Activated naive CD4-positive, alpha-beta T cell treated with anti-CD3 and anti-CD28 coated beads for 36 hours (primary cell): ENCODE data around the gene RASA3. TPM values are rescaled to one million over a fixed set of nuclear protein-coding genes. Genes with fewer than 3 reads are reported as not detected.
"Not testable (repeated sequence)": the region's sequence is repeated elsewhere in the genome, so short reads cannot be mapped to it uniquely, and the experiment has no call there.

Experiments used
- CTCF ChIA-PET: fragments of 350-600 bp; sonication (Branson Sonifier 250); formaldehyde crosslinking; loops from one replicate; lab custom pipeline; 2021; ENCODE audit warnings: antibody characterized with exemption; lab: Charles Lee
- DNase-seq: peaks from one replicate; pipeline ENCODE4 v3.0.0-alpha.2; 2020
- H3K27ac Mint-ChIP-seq: one replicate; pipeline ENCODE4 v1.8.0; 2021; ENCODE audit warnings: mild to moderate bottlenecking, mixed read lengths
- H3K27me3 Mint-ChIP-seq: one replicate; pipeline ENCODE4 v1.8.0; 2021; ENCODE audit warnings: low read depth, mixed read lengths
- H3K36me3 Mint-ChIP-seq: one replicate; pipeline ENCODE4 v1.8.0; 2021; ENCODE audit warnings: low read depth, mixed read lengths
- H3K4me1 Mint-ChIP-seq: one replicate; pipeline ENCODE4 v1.8.0; 2021; ENCODE audit warnings: low read depth, mixed read lengths
- H3K4me3 Mint-ChIP-seq: one replicate; pipeline ENCODE4 v1.8.0; 2021; ENCODE audit warnings: mild to moderate bottlenecking, moderate library complexity, mixed read lengths
- H3K9me3 Mint-ChIP-seq: one replicate; pipeline ENCODE4 v1.8.0; 2021; ENCODE audit warnings: mixed read lengths
- intact Hi-C: fragments of 100-400 bp; cut with micrococcal nuclease; formaldehyde crosslinking; loops from one replicate; pipeline ENCODE4 v1.15.1; 2023
- total RNA-seq, 2 experiments: library from RNA; stranded (reverse); gene quantifications; one replicate each; pipeline ENCODE4 v1.2.3, GENCODE V29; 2021

Gene RASA3
- total RNA-seq, 2 experiments from 2014 or later = 48.3 to 48.8 TPM

DNA sequence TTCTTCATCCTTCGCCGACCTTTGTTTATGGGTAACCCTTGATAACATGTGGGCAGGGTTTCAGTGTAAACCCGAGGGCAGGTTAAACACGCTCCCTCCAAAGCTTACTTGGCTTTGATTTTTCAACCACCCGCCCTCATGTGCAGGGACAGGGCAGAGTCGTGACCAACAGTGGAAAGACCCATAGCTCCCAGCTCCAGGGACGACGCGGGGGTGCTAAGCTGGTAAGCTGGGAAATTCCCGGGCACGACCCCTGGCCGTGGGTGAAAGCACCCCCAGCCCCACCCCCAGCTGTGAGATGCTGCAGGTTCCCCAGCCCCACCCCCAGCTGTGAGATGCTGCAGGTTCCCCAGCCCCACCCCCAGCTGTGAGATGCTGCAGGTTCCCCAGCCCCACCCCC lies 17.8 kb downstream of the RASA3 start:
- not testable (repeated sequence) for H3K27me3 Mint-ChIP-seq, DNase-seq, H3K9me3 Mint-ChIP-seq, H3K4me3 Mint-ChIP-seq
- peaks cover 80% of the 10 kb centered on the region for H3K4me1 Mint-ChIP-seq
- peaks cover 27% of the 10 kb centered on the region for H3K36me3 Mint-ChIP-seq
- intact Hi-C loops = loop anchor here (5.0 kb wide), 1 partner anchor 33 kb away; no protein-coding TSS in a partner anchor
- peak overlapping the region; percentile 83 for H3K27ac Mint-ChIP-seq
- CTCF ChIA-PET = interaction anchor here (1.2 to 1.6 kb wide), 2 partner anchors 10 to 12 kb away, joined by 4 to 6 read pairs; no protein-coding TSS in a partner anchor

DNA sequence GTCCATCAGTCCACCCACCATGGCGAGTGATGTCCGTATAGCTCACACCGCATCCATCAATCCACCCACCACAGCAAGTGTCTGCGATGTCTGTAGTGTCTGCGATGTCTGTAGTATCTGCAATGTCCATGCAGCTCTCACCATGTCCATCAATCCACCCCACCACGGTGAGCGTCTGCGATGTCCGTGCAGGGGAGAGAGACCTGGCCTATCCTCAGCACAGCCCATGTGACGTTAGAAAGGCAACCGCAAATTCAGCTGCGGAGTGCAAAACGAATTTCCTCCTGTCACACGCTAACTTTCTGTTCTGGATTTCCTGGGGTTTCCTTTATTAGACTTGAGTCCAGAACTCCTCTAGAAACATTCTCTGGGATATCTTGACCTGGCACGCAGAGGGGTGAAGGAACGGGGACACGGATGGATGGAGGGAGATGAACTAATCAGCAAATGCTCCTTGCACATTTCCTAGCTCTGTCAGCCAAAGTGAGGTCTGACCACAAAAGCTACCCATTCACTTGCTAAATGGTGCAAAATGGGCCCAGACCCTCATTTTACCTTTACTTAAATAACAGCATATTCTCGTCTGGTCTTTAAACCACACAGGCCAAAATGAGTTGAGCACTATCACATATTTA lies 18.3 kb downstream of the RASA3 start:
- Mint-ChIP-seq H3K4me3 (peak overlapping the region; percentile 11), H3K36me3 (peaks cover 27% of the 10 kb centered on the region), H3K9me3 (no peaks in the 10 kb centered on the region), H3K27ac (peak overlapping the region; percentile 83), H3K27me3 (no peaks in the 10 kb centered on the region), H3K4me1 (peaks cover 81% of the 10 kb centered on the region)
- CTCF ChIA-PET = interaction anchor here (1.2 to 3.0 kb wide), 3 partner anchors 10 to 16 kb away, joined by 4 to 10 read pairs (median 6); no protein-coding TSS in a partner anchor
- intact Hi-C loops = loop anchor here (5.0 kb wide), 1 partner anchor 33 kb away; no protein-coding TSS in a partner anchor
- DNase-seq = no peak

DNA sequence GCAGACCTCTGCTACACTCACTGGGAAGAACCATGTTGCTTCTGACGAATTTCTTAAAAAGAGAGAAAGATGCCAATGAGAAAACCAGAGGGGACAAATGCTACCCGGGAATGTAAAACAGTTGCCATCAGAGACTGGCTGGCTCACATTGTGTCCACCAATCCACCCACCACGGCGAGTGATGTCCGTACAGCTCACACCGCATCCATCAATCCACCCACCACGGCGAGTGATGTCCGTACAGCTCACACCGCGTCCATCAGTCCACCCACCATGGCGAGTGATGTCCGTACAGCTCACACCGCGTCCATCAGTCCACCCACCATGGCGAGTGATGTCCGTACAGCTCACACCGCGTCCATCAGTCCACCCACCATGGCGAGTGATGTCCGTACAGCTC lies 19.0 kb downstream of the RASA3 start:
- intact Hi-C loops = loop anchor here (5.0 kb wide), 1 partner anchor 34 kb away; no protein-coding TSS in a partner anchor
- H3K4me3 Mint-ChIP-seq, H3K9me3 Mint-ChIP-seq, DNase-seq, H3K27me3 Mint-ChIP-seq: not testable (repeated sequence)
- CTCF ChIA-PET = interaction anchor here (1.3 to 3.0 kb wide), 4 partner anchors 14 to 117 kb away, joined by 3 to 10 read pairs (median 6); no protein-coding TSS in a partner anchor
- Mint-ChIP-seq H3K27ac (peak overlapping the region; percentile 64), H3K36me3 (peaks cover 30% of the 10 kb centered on the region), H3K4me1 (peaks cover 81% of the 10 kb centered on the region)

DNA sequence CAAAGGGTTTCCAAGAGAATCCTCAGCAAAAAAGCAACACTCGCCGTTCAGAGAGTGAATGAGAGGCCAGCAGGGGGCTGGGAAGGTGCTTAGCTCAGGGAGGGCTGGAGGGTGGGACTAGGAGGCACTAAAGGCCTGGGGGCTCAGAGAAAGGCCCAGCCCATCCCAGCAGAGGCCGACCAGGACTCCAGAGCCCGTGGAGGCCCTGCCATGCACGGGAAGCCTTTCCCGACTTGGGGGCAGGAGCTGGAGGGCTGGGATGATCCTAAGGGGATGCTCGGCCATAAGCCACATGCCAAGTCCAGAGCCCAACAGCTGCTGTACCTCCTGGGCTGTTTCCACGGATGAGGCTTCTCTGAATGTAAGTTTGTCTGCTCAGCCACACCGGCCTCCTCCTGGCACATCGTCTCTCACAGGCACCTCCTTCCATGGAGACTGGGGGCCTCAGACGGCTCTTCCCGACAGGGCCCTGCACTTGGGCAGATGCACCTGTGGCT lies 19.5 kb downstream of the RASA3 start:
- CTCF ChIA-PET = interaction anchor here (1.3 to 3.0 kb wide), 5 partner anchors 14 to 118 kb away, joined by 3 to 10 read pairs (median 5); no protein-coding TSS in a partner anchor

DNA sequence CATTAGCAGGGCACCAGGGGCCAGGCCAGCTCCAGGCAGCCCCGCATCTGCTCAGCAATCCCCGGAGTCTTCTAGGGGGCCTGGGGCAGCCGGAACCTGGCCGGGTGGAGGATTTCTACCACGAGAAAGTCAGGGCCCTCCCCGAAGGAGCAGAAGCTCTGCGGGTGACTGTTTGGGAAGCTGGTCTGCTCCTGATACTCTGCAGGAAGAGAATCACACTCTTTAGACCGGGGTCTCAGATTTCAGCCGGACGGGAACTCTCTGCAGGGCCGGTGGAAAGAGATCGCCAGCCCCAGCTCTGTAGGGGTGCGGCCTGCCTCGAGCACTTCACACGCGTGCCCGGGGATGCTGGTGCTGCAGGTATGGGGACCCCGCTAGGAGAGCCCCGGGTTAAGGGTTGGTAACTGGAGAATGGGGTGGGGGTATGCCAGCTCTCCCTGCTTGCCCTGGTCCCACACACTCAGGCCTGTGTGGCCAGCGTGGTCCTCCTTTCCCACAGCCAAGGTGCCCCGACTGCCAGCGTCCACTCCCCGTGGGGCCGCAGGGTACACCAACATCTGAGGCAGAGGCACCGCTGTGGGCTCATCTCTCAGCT lies 20.1 kb downstream of the RASA3 start:
- Mint-ChIP-seq H3K27me3 (no peaks in the 10 kb centered on the region), H3K9me3 (no peaks in the 10 kb centered on the region), H3K4me1 (peaks cover 80% of the 10 kb centered on the region), H3K4me3 (no peak overlapping the region), H3K27ac (peak overlapping the region; percentile 68), H3K36me3 (peaks cover 29% of the 10 kb centered on the region)
- intact Hi-C loops = loop anchor here (5.0 kb wide), 1 partner anchor 35 kb away; no protein-coding TSS in a partner anchor
- CTCF ChIA-PET = interaction anchor here (1.3 to 3.7 kb wide), 5 partner anchors 18 to 118 kb away, joined by 3 to 23 read pairs (median 5); no protein-coding TSS in a partner anchor
- DNase-seq = no peak

More for the DNA sequence above, 19.5 kb downstream of the RASA3 start:
- Mint-ChIP-seq H3K27me3 (no peaks in the 10 kb centered on the region), H3K9me3 (no peaks in the 10 kb centered on the region), H3K4me1 (peaks cover 81% of the 10 kb centered on the region), H3K27ac (peak overlapping the region; percentile 64), H3K36me3 (peaks cover 35% of the 10 kb centered on the region), H3K4me3 (no peak overlapping the region)
- no peak for DNase-seq
- intact Hi-C loops = loop anchor here (5.0 kb wide), 1 partner anchor 34 kb away; no protein-coding TSS in a partner anchor

DNA sequence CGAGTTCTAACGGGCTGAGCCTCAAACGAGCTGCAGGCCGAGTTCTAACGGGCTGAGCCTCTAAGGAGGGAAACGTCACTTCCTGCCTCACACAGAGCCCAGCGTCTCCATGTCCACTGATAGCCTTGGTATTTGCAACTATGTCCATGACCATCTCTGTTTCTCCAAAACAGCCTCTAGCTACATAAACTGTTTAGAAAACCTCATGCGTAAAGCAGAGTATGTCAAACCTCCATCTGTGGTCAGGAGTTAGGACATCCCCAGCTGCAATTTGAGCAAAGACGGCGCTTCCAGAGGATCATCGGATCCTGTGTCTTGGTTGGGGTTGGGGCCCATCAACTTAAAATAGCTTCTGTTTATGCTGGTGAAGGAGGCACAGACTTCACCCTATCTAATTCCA lies 20.8 kb downstream of the RASA3 start:
- H3K27me3 Mint-ChIP-seq = no peaks in the 10 kb centered on the region
- peak overlapping the region; percentile 68 for H3K27ac Mint-ChIP-seq
- CTCF ChIA-PET = interaction anchor here (0.8 to 3.7 kb wide), 6 partner anchors 19 to 87 kb away, joined by 3 to 23 read pairs (median 6); no protein-coding TSS in a partner anchor
- intact Hi-C loops = loop anchor here (2.0 to 5.0 kb wide), 2 partner anchors 36 to 295 kb away; no protein-coding TSS in a partner anchor
- peaks cover 83% of the 10 kb centered on the region for H3K4me1 Mint-ChIP-seq
- no peaks in the 10 kb centered on the region for H3K9me3 Mint-ChIP-seq
- DNase-seq = peak; percentile 49
- H3K4me3 Mint-ChIP-seq = peak overlapping the region; percentile 39
- peaks cover 27% of the 10 kb centered on the region for H3K36me3 Mint-ChIP-seq

DNA sequence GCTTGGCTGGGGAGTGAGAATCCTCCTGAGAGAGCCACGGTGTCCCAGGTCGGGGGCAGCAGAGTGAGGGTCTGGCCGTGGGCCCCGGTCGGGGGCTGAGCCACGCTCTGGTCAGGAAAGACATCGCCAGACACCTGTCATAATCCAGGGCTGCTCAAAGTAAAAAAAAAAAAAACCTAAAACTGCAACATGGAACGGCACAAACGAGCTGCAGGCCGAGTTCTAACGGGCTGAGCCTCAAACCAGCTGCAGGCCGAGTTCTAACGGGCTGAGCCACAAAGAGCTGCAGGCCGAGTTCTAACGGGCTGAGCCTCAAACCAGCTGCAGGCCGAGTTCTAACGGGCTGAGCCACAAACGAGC lies 21.6 kb downstream of the RASA3 start:
- peaks cover 83% of the 10 kb centered on the region for H3K4me1 Mint-ChIP-seq
- H3K9me3 Mint-ChIP-seq, DNase-seq, H3K27me3 Mint-ChIP-seq: not testable (repeated sequence)
- peaks cover 27% of the 10 kb centered on the region for H3K36me3 Mint-ChIP-seq
- intact Hi-C loops = loop anchor here (1.0 to 5.0 kb wide), 5 partner anchors 36 to 294 kb away; no protein-coding TSS in a partner anchor
- peak overlapping the region; percentile 82 for H3K4me3 Mint-ChIP-seq
- CTCF ChIA-PET = interaction anchor here (0.6 to 3.7 kb wide), 8 partner anchors 14 to 62 kb away, joined by 3 to 23 read pairs (median 4); no protein-coding TSS in a partner anchor
- peak overlapping the region; percentile 90 for H3K27ac Mint-ChIP-seq

DNA sequence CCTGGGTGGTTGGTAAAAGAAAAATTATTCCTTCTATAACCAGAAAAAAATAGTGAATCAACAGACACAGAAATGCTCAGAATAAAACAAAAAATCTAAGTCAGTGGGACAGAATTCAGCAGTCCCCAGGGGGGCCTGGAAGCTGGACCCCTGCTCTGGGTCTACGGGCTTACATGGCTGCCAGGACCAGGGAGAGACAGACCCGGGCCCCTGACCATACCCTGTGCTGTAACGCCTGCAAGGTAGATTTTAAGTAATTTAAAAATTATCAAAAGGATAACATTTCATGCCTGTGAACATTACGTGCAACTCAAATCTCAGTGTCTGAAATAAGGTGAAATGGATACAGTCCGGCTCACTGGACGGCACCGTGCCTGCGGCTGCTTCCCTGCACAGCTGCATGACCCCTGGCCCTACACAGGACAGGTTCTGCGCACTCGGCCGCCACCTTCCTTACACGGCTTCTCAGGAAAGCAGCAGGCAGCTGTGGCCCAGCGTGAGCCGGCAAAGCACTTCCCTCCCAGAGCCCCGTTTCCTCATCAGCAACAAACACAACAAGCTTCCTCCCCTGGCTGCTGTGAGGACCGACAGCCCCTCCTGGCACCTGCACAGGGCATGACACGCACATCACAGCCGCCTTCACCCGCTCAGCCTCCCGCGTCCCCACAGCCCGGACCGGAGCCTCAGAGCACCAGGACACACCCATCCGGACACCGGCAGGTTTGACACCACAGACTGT lies 22.2 kb downstream of the RASA3 start:
- H3K9me3 Mint-ChIP-seq = no peaks in the 10 kb centered on the region
- peak overlapping the region; percentile 82 for H3K4me3 Mint-ChIP-seq
- peaks cover 26% of the 10 kb centered on the region for H3K36me3 Mint-ChIP-seq
- H3K27me3 Mint-ChIP-seq = no peaks in the 10 kb centered on the region
- CTCF ChIA-PET = interaction anchor here (0.7 to 3.7 kb wide), 8 partner anchors 15 to 132 kb away, joined by 3 to 23 read pairs (median 4); no protein-coding TSS in a partner anchor
- peaks cover 83% of the 10 kb centered on the region for H3K4me1 Mint-ChIP-seq
- intact Hi-C loops = loop anchor here (1.0 to 5.0 kb wide), 5 partner anchors 37 to 293 kb away; no protein-coding TSS in a partner anchor
- peak; percentile 88 for DNase-seq
- H3K27ac Mint-ChIP-seq = peak overlapping the region; percentile 90

DNA sequence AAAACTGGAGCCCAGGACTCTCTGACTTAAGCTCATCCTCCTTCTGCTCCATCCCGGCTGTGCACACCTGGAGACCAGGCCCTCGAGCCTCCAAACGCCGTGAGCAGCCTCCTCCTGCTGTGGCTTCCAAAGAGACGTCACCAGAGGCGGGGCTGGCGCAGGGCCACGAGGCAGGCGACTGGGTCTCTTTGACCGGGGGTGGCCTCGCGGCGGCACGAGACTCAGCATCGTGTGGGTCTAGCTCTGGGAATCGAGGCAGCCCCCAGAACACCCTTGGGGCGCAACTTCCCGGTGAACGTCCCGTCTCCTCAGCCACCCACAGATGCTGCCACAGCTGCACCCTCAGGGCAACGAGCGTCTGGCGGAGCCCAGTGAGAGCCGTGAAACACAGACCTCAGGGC lies 22.8 kb downstream of the RASA3 start:
- CTCF ChIA-PET = interaction anchor here (1.0 to 3.7 kb wide), 4 partner anchors 19 to 64 kb away, joined by 3 to 23 read pairs (median 4); no protein-coding TSS in a partner anchor
- H3K27ac Mint-ChIP-seq = peak overlapping the region; percentile 90
- H3K9me3 Mint-ChIP-seq = no peaks in the 10 kb centered on the region
- H3K36me3 Mint-ChIP-seq = peaks cover 22% of the 10 kb centered on the region
- peak; percentile 55 for DNase-seq
- H3K27me3 Mint-ChIP-seq = no peaks in the 10 kb centered on the region
- peak overlapping the region; percentile 82 for H3K4me3 Mint-ChIP-seq
- intact Hi-C loops = loop anchor here (1.0 to 5.0 kb wide), 5 partner anchors 38 to 293 kb away; no protein-coding TSS in a partner anchor
- peaks cover 84% of the 10 kb centered on the region for H3K4me1 Mint-ChIP-seq

DNA sequence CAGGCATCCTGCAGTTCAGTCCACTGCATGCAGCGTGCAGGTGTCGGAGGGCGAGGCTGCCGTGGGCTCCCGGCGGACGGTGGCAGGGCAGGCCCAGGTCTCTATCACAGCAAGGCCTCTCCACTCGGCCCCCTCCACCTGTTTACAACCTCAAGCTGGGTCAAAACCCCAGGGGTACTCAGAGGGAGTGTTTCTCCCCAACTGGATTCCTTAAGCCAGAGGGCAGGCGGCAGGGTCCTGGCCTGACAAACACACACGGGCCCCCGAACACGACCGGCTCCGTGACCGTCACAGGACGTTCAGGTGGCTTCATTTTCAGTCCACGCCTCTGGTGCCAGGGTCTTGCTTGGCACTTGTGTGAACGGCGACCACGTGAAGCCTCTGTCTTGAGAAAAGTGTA lies 23.5 kb downstream of the RASA3 start:
- Mint-ChIP-seq H3K4me1 (peaks cover 81% of the 10 kb centered on the region), H3K27ac (peak overlapping the region; percentile 90), H3K4me3 (peak overlapping the region; percentile 82), H3K9me3 (peaks cover 3% of the 10 kb centered on the region), H3K36me3 (peaks cover 19% of the 10 kb centered on the region), H3K27me3 (no peaks in the 10 kb centered on the region)
- CTCF ChIA-PET = interaction anchor here (0.6 to 3.7 kb wide), 3 partner anchors 42 to 186 kb away, joined by 3 to 23 read pairs (median 4); no protein-coding TSS in a partner anchor
- intact Hi-C loops = no loop called here
- no peak for DNase-seq

DNA sequence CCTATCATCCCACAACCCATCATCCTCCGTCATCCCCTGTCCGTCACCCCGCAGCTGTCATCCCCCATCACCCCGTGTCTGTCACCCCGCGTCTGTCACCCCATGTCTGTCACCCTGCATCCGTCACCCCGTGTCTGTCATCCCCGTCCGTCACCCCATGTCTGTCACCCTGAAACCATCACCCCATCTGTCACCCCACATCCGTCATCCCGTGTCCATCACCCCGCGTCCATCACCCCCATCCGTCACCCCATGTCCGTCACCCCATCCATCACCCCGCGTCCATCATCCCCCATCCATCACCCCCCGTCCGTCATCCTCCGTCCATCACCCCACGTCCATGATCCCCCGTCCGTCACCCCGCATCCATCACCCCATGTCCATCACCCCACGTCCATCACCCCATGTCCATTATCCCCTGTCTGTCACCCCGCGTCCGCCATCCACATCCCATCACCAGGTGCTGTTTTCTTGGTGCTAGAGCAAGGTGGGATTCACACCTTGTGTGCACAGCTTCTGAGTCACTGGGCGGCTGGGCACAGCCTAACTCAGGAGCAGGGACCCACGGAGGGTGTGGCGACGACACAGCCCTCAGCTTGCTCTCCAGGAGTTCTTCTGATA lies 24.2 kb downstream of the RASA3 start:
- Mint-ChIP-seq H3K4me1 (peaks cover 79% of the 10 kb centered on the region), H3K9me3 (peaks cover 3% of the 10 kb centered on the region), H3K27me3 (no peaks in the 10 kb centered on the region), H3K4me3 (no peak overlapping the region), H3K36me3 (peaks cover 17% of the 10 kb centered on the region), H3K27ac (peak overlapping the region; percentile 90)
- no peak for DNase-seq
- intact Hi-C loops = no loop called here
- CTCF ChIA-PET = no interaction called here
